Fibroblast of skin of scalp (primary cell): Measurements from ENCODE around the gene ZHX3.
"Not testable (repeated sequence)": the region's sequence is repeated elsewhere in the genome, so short reads cannot be mapped to it uniquely, and the experiment has no call there.

Experiments used
- DNase-seq: peaks from one replicate; pipeline ENCODE4 v3.0.0-alpha.2; 2013

Gene ZHX3

DNA sequence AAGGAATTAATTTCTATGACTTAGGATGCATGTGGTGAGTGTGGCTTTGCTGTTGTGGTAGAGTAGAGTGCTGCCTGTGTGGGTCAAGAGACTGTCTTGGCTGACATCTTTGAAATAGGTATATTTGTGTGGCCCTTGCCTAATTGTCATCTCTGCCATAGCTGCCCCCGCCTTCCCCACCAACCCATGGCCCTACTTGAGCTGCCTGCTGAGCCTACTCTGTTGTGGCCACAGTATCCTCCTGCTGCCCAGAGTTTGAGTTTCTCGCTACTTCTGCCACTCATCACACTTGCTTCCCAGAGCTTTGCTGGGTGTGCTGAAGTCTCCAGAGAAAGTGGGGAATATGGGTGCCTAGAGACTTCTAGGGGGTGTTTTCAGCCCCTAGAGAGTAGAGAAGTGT, 172.2 kb downstream of the ZHX3 start:
- DNase-seq: no peak

DNA sequence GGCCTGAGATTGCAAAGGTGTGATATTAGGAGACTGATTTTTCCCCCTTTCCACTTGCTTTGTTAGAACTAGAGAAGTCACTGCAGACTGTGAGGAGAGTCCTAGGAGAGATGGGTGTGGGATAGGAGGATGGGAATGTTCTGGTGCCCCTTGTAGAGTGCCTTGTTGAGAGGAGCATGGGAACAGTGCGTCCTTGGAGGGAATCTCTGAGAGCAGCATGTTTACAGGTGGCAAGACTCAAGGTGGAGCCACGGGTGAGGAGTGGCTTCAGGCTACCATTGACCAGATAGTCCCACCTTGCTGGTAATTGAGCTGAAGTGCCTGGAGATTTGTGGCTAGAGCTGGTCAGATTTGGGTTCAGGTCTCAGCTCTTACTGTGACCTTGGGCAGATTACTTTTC, 174.2 kb downstream of the ZHX3 start:
- no peak for DNase-seq

DNA sequence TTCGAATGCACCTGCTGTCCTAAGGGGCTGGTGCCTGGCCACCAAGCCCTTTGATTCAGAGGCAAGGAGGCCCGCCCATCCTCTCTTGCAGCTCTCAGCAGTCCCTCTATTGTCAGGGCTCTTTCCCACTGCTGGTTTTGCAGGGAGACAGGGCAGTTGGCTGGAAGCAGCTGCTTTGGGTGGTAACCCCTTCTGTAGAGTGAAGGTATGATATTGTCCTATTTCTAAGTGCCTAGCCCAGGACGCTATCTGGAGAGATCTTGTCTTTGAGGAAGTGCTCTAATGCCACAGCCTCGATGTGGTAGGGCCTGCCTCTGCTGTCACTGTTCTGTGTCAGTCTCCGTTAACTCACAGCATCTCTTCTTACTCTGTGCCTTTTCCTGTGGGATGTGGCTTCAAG, 174.6 kb downstream of the ZHX3 start:
- DNase-seq: no peak

- no peak for DNase-seq
Measured at GRCh38 chr20:41142245-41142644, 175.3 kb downstream of the ZHX3 start.

DNA sequence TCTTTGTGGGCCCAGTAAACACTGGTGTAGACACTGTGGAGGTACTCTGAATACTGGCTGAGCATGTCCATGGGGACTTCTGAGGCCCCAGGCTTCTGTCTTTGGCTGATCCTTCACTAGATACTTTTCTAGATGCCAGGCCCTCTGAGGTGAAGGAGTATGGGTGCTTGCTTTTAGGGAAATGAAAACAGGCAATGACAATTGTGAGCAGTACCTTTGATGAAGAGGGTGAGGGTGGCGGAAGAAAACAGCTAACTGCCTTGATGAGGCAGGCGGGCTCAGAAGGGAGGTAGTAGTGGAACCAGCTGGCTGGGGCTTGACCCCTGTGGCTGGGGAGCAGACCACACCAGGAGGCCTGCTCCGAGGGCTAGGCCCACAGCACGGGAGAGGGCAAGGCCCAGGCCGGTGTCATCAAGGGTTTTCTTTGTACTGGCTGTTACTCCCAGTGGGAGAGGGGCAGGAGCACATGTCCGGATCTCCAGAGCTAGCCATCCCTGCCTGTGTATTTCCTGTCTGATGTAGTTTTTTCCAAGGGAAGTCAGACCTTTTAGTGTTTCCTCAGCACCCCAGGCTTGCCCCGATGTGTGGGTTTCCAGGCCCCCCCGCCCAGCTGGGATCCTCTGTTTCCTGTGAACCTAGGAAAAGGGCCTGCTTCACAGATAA, 176.2 kb downstream of the ZHX3 start:
- DNase-seq: peak; percentile 15

DNA sequence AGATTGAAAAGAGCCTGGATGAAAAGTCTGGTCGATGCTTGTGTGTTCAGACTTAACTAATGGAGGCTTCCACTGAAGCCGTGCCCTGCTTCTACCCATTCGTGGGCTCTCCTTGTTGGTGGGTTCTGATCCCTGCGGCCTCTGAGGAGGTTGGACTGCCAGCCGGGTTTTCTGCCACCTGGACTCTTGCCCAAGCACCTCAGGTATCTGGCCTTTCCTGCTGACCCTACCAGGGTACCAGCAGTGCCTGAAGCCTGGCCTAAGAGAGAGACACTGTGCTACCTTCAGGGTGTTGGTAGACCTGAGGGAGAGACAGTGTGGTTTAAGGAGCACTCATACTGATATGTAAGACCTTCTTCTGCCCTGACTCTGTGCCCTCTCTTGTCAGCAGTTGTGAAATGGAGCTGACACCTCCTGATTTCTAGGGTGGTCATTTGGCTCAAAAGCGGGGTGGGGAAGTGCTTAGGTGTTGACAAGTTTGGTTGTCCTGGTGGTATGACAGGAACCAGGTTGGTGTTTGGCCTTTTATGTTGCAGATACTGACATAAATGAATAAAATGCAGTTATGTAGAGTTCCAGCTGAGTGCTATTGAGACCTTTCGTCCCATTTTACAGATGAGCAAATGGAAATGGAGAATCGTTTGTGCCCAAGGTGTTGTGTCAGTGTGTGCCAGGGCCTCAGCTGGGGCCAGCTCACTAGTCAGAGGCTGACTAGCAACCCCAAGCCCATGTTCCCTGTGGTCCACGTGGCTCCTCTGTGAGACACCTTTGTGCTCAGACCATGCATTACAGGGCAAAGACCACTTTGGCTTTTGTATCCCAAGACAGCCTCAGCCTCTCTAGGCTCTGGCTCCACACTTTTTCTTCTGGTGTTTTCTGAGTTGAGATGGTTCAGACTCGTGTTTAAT, 177.1 kb downstream of the ZHX3 start:
- DNase-seq: no peak

DNA sequence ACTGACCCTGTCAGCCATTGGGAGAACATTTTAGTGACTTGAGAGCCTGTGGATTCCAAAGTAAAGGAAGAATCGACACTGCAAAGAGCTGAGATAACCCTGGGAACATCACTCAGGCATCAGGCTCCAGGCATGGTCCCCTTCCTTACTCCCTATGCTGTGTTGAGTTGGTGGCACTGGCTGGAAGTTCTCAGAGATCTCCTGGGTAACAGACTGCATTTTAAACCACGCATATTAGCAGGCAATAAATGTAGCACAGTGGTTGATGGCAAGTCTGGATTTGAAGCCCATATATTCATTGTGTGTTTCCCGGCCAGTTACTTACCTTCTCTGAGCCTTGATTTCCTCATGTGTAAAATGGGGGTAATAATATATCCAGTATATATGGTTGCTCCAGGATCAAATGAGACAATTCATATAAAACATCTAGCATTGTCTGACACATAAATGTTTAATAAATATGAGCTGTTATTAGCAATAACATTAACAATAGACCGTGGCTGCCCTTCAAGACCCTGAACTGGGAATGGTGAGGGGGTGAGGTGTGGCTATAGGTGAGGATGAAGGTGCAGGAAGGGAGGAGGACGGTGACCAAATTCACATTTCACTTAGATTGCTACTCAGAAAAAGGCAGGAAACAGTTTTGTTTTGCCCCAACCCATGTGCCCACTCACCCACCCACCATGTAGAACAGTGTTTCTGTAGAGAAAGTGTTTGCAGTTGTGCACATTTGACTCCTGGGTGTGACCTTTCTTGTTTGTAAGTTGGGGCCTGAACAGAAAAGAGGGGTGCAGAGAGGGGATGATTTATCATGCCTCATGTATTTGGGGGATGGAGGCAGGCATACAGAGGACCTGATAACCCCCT, 178.1 kb downstream of the ZHX3 start:
- no peak for DNase-seq

DNA sequence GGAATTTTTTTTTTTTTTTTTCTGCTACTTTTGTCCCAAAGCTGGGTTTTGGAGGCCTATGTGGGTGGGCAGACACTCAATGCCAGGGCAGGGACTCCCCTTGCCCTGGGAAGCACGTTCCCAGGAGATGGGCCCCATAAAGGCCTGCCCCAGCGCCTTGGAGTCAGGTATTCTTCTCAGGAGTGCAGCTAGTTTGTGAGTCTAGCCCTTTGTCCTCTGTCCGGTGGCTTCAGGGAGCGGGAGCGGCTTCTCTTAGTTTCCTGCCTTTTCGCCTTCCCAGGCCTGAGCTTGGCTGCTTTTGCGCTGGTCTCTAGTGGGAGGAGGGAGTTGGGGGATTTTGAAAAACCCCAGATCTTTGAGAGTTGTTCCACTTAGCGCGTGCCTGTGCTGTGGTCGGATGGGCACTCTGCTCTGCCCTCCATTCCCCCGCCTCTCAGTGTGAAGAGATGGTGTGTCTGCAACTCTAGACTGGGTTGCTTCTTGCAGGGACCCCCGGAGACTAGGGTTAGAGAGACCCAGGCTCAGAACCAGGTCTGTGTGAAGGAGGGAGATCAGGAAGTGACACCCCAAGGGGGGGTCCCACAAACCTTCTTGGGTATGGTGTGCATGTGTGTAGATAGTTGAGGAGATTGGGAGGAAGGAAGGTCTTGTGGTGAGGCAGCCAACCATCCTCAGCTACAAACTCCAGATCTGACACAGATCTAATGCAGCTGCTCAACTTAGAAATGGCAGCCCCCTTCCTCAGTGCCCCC, 178.9 kb downstream of the ZHX3 start:
- no peak for DNase-seq

GRCh38 chr20:41137614-41138474, 179.7 kb downstream of the ZHX3 start:
- peak; percentile 80 for DNase-seq

DNA sequence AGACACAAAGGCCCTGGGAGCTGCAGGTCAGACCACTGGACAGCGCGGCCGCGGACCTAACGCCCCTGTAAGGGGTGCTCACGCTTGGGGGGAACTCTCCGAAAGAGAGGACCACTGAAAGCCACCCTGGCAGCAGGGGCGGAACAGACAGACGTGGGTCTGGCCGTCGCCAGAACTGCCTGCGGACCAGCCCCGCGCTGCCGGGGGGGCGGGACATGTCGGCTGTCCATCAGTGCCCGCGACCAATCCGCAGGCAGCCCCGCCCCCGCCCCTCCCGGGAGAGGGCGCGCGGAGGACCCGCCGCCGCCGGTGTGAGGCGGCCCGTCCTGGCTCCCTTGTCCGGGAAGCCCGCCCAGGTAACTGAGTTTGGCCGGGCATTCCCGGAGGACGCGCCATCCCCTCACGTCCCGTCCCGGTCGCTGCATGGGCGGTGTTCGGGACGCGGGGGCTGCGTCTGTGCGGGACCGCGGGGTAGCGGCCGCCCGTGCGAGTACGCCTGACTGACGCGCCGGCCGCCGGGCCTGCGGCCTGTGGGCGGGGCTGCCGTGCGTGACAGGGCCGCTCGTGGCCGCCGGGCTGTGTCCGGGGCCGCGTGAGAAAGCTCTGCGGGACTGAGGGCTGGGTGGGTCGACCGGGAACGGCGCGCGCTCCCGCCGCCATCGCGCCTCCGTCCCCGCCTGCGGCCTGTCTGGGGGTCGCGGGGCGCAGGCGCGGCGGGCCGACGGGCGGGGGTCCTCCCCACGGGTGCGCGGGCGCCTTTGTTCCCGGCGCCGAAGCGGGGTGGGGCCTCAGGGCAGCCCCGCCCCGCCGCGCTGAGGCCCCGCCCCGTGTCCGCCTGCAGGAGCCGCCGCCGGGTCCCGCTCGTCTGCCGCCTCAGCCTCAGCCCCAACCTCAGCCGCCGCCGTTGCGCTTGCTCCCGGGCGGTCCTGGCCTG, 180.6 kb downstream of the ZHX3 start, which contains the start of gene PLCG1:
PLCG1 (plus strand) TSS at position 864 of the 934 bp plus-strand sequence. CDS start 99 bp downstream, outside the sequence.
- peak; percentile 84 for DNase-seq

DNA sequence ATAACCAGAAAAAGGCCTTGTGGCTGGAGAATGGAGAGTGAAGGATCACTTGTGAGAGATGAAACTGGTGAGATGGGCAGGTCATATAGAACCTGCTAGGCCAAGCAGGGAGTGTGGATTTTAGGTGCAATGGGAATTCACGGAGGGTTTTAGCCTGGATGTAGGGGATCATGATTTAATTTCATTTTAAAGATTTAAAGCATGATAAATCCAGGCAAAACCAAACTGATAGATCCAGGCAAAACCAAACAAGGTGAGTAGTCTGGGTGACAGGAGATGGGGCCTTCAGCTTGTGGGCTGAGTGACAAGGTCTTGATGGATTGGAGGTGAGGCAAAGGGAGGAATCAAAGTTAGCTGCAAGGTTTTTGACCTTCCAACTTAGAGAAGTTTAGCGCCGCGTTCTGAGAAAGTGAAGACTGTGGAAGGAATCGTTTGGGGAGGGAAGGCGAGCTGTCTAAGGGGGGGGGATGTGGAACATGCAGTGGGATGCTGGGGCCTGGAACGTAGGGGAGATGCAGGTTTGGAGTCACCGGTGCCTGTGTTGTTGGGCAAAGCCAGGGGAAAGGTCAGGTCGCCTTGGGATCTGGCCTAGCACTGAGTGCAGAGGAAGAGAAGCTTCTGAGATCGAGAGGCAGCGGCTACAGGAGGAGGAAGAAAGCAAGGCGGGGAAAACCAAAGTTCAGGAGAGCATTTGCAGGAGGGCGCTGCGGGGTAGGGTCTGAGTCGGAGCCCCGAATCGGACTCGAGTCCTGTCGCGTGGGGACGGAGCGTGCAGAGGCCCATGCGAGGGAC, 181.4 kb downstream of the ZHX3 start:
- DNase-seq: no peak

DNA sequence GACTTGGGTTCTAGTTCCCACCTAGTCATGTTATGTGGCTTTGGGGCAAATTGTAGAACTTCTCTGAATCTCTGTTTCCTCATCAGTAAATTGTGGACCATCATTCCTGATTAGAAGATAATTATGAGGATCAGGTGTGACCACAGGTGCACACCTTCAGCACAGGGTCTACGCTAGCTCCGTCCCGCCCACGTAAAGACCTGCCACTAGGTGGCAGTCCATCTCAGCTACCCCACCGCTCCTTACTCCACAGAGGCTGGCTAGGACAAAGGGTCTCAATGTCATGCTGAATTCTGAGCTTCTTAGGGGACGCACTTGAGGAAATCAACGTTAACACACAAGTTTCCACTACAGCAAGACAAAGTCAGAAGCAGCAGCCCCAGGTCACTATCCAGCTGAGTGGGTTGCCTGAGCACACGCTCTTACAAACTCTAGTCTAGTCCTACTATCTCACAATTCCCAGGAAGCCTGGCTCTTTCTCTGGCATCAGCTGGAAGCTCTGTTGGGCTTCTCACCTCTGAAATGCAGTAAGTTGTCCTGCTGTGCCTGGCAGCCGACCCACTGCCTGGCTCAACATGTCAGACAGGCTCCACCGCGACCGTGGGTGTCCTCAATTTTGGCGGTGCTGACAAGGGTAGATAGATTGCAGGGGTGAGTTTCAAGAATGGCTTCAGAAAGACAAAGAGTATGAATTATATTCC, 182.2 kb downstream of the ZHX3 start:
- DNase-seq: peak; percentile 21

GRCh38 chr20:41134362-41135186, 183.0 kb downstream of the ZHX3 start:
- no peak for DNase-seq

- no peak for DNase-seq
Measured at GRCh38 chr20:41133709-41134361, 183.7 kb downstream of the ZHX3 start.

DNA sequence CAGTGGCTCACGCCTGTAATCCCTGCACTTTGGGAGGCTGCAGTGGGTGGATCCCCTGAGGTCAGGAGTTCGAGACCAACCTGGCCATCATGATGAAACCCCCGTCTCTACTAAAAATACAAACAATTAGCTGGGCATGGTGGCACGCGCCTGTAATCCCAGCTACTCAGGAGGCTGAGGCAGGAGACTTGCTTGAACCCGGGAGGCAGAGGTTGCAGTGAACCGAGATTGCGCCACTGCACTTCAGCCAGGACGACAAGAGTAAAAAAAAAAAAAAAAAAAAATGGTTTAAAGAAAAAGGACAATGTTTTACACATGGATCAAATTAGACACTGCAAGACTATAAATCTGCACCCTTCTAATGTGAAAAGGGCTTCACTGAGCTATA, 185.1 kb downstream of the ZHX3 start:
- not testable (repeated sequence) for DNase-seq

DNA sequence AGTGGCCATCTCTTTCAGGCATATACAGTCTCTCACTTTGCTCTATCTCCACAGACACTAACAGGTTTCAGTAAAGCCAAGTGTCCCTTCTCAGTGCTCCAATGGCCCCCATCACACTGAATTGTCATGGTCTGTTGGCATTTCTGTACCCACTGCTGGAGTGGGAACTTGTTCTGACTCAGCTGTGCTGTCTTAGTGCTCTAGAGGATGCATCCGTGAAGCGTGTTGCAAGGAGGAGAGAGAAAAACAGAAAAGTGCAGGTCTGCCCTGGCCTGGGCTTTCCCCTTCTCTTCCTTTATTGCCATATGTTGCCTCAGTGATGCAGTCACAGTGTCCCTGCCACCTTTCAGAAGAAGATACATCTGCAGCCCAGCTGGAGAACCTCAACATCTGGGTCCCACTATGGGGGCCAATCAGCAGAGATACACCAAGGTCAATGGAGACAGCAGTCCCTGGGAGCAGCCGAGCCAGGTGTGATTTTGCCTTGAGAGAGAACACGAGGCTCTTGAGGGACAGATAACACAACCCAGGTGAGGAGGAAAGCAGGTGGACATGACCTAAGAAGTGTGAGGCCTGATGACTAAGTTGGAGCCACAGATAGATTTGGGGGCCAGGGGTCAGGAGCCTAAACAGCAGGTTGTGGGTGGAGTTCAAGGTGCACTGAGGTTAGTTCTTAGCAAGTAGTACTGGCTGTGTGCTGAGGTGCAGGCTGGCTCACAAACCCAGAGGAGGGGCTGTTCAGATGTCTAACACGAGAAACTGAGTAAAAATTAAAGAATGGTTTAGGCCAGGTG, 185.7 kb downstream of the ZHX3 start:
- DNase-seq: no peak
